Uterus (tissue), 2 donors: Measurements from ENCODE around the gene TMEM169.

Experiments used
- POLR2A ChIP-seq, 2 donors: fragments of 450-650 bp; IDR thresholded peaks; one replicate each; pipeline ENCODE4 v1.6.1; 2016; ENCODE audit warnings: antibody characterized with exemption in 2 of 2, mild to moderate bottlenecking in 1 of 2, moderate library complexity in 1 of 2
- TF ChIP-seq, protein P1 (sequence below), 4 experiments: fragments of 200-600 bp in 2 of 4; fragments of 450-650 bp in 2 of 4; sonication (generic) in 2 of 4; IDR thresholded peaks; one replicate each; pipeline ENCODE4 v1.5.1; 2016 to 2019; ENCODE audit warnings: antibody characterized with exemption in 4 of 4, mild to moderate bottlenecking in 2 of 4, moderate library complexity in 1 of 4

- TF ChIP-seq, protein P1, sequence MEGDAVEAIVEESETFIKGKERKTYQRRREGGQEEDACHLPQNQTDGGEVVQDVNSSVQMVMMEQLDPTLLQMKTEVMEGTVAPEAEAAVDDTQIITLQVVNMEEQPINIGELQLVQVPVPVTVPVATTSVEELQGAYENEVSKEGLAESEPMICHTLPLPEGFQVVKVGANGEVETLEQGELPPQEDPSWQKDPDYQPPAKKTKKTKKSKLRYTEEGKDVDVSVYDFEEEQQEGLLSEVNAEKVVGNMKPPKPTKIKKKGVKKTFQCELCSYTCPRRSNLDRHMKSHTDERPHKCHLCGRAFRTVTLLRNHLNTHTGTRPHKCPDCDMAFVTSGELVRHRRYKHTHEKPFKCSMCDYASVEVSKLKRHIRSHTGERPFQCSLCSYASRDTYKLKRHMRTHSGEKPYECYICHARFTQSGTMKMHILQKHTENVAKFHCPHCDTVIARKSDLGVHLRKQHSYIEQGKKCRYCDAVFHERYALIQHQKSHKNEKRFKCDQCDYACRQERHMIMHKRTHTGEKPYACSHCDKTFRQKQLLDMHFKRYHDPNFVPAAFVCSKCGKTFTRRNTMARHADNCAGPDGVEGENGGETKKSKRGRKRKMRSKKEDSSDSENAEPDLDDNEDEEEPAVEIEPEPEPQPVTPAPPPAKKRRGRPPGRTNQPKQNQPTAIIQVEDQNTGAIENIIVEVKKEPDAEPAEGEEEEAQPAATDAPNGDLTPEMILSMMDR (IDR thresholded peaks at IDR 0.05), result no peak
- TF ChIP-seq POLR2A (IDR thresholded peaks at IDR 0.05), result no peak
These were observed 41.8 kb upstream of the TMEM169 start for GRCh38 chr2:216039918-216040317.
